HEK293T (cell line): Measurements from ENCODE around the gene TMEM72.

Source experiments
- CTCF ChIA-PET: fragments of 350-600 bp; formaldehyde crosslinking; extraction: SDS; loops from one replicate; lab custom pipeline; 2021; ENCODE audit warnings: antibody characterized with exemption, inconsistent platforms; lab: Yijun Ruan, JAX
- POLR2A ChIA-PET: fragments of 350-600 bp; formaldehyde crosslinking; extraction: SDS; loops from one replicate; lab custom pipeline; 2020; ENCODE audit warnings: antibody characterized with exemption, inconsistent platforms; lab: Yijun Ruan, JAX
- DNase-seq: peaks from one replicate; pipeline ENCODE4 v3.0.0; 2012; ENCODE audit warnings: mixed read lengths; ENCODE audit errors: extremely low spot score
- ARNT ChIP-seq: fragments of 450-650 bp; IDR thresholded peaks from 2 replicates; pipeline ENCODE4 v1.6.1; 2017; ENCODE audit warnings: mild to moderate bottlenecking
- BHLHE40 ChIP-seq: fragments of 450-650 bp; IDR thresholded peaks from 2 replicates; pipeline ENCODE4 v1.6.1; 2016; ENCODE audit warnings: mild to moderate bottlenecking, moderate library complexity, borderline replicate concordance
- CTBP1 ChIP-seq: fragments of 450-650 bp; IDR thresholded peaks from 2 replicates; pipeline ENCODE4 v1.6.1; 2016; ENCODE audit warnings: borderline replicate concordance
- ELF4 ChIP-seq: fragments of 450-650 bp; IDR thresholded peaks from 2 replicates; pipeline ENCODE4 v1.6.1; 2017; ENCODE audit warnings: antibody characterized with exemption
- FOXA1 ChIP-seq: fragments of 450-650 bp; IDR thresholded peaks from 2 replicates; pipeline ENCODE4 v1.6.1; 2016; ENCODE audit warnings: mild to moderate bottlenecking
- FOXK2 ChIP-seq: fragments of 450-650 bp; IDR thresholded peaks from 2 replicates; pipeline ENCODE4 v1.6.1; 2016; ENCODE audit warnings: mild to moderate bottlenecking
- FOXM1 ChIP-seq: fragments of 450-650 bp; IDR thresholded peaks from 2 replicates; pipeline ENCODE4 v1.6.1; 2017; ENCODE audit warnings: mild to moderate bottlenecking, borderline replicate concordance
- HDGF ChIP-seq: fragments of 450-650 bp; IDR thresholded peaks from 2 replicates; pipeline ENCODE4 v1.6.1; 2017; ENCODE audit warnings: antibody characterized with exemption, borderline replicate concordance
- L3MBTL2 ChIP-seq: fragments of 450-650 bp; conservative IDR thresholded peaks from 2 replicates; pipeline ENCODE4 v1.6.1; 2016; ENCODE audit warnings: mild to moderate bottlenecking
- LEF1 ChIP-seq: fragments of 450-650 bp; IDR thresholded peaks from 2 replicates; pipeline ENCODE4 v1.6.1; 2017; ENCODE audit warnings: mild to moderate bottlenecking, borderline replicate concordance
- NFRKB ChIP-seq: fragments of 450-650 bp; IDR thresholded peaks from 2 replicates; pipeline ENCODE4 v1.6.1; 2016; ENCODE audit warnings: mild to moderate bottlenecking, moderate library complexity
- PKNOX1 ChIP-seq: fragments of 450-650 bp; IDR thresholded peaks from 2 replicates; pipeline ENCODE4 v1.6.1; 2016
- SP1 ChIP-seq: fragments of 450-650 bp; IDR thresholded peaks from 2 replicates; pipeline ENCODE4 v1.6.1; 2017
- SUZ12 ChIP-seq: fragments of 450-650 bp; IDR thresholded peaks from 2 replicates; pipeline ENCODE4 v1.6.1; 2016; ENCODE audit warnings: mild to moderate bottlenecking
- TARDBP ChIP-seq: fragments of 450-650 bp; IDR thresholded peaks from 2 replicates; pipeline ENCODE4 v1.6.1; 2016
- ZNF384 ChIP-seq: fragments of 450-650 bp; IDR thresholded peaks from 2 replicates; pipeline ENCODE4 v1.6.1; 2016

The TMEM72 gene

GRCh38 chr10:44923611-44924010, 12.5 kb downstream of the TMEM72 start:
- POLR2A ChIA-PET = no interaction called here

GRCh38 chr10:44924261-44925040, 13.3 kb downstream of the TMEM72 start:
- ChIA-PET POLR2A (interaction anchor here (0.8 kb wide), 1 partner anchor 39 kb away, joined by 3 read pairs; no protein-coding TSS in a partner anchor), CTCF (interaction anchor here (0.6 to 1.6 kb wide), 11 partner anchors 9 to 1339 kb away, joined by 3 to 9 read pairs (median 3); partner anchors contain the start of gene TMEM72)
- no peak for DNase-seq
- TF ChIP-seq BHLHE40 (no peak), ZNF384 (no peak)

More at GRCh38 chr10:44923611-44924010, 12.5 kb downstream of the TMEM72 start:
- TF ChIP-seq FOXM1 = no peak
- TF ChIP-seq LEF1 = no peak
- TF ChIP-seq ZNF384 = no peak
- no peak for DNase-seq
- CTCF ChIA-PET = no interaction called here

- ChIA-PET POLR2A (interaction anchor here (0.8 kb wide), 1 partner anchor 40 kb away, joined by 3 read pairs; no protein-coding TSS in a partner anchor), CTCF (interaction anchor here (0.6 to 1.6 kb wide), 11 partner anchors 10 to 1340 kb away, joined by 3 to 9 read pairs (median 3); partner anchors contain the start of gene TMEM72)
- peak; percentile 62 for DNase-seq
- TF ChIP-seq L3MBTL2 = peak; percentile 76
- TF ChIP-seq HDGF = no peak
Observed at GRCh38 chr10:44925224-44925623, 14.1 kb downstream of the TMEM72 start.

GRCh38 chr10:44925811-44926750, 14.9 kb downstream of the TMEM72 start:
- TF ChIP-seq TARDBP (no peak), ARNT (no peak), FOXK2 (no peak), SUZ12 (no peak), CTBP1 (no peak; the same call in 1 of the 2 replicates)
- CTCF ChIA-PET = interaction anchor here (0.8 to 1.6 kb wide), 7 partner anchors 11 to 64 kb away, joined by 3 to 9 read pairs (median 3); partner anchors contain the start of gene TMEM72
- no peak for DNase-seq
- POLR2A ChIA-PET = no interaction called here

GRCh38 chr10:44926751-44927351, 15.7 kb downstream of the TMEM72 start:
- no peak for TF ChIP-seq ELF4
- TF ChIP-seq FOXA1 = no peak
- TF ChIP-seq TARDBP = no peak
- no peak for TF ChIP-seq BHLHE40
- TF ChIP-seq FOXK2 = no peak
- no peak for TF ChIP-seq HDGF
- TF ChIP-seq SUZ12 = no peak
- no peak for TF ChIP-seq L3MBTL2
- TF ChIP-seq SP1 = no peak
- no peak for TF ChIP-seq ZNF384
- no peak for TF ChIP-seq ARNT
- TF ChIP-seq FOXM1 = no peak
- no peak for TF ChIP-seq PKNOX1
- TF ChIP-seq CTBP1 = no peak
- TF ChIP-seq LEF1 = no peak
- TF ChIP-seq NFRKB = no peak
- POLR2A ChIA-PET = no interaction called here
- CTCF ChIA-PET = interaction anchor here (0.8 to 1.0 kb wide), 2 partner anchors 15 to 19 kb away, joined by 3 to 4 read pairs; no protein-coding TSS in a partner anchor
- no peak for DNase-seq

GRCh38 chr10:44927352-44927751, 16.2 kb downstream of the TMEM72 start:
- TF ChIP-seq CTBP1 (no peak), BHLHE40 (no peak), NFRKB (no peak), PKNOX1 (no peak), HDGF (no peak), SUZ12 (no peak), LEF1 (no peak), ARNT (no peak), L3MBTL2 (no peak), SP1 (no peak), ZNF384 (no peak), FOXM1 (no peak), FOXK2 (no peak), TARDBP (no peak), FOXA1 (no peak)
- no peak for DNase-seq
- ChIA-PET CTCF (no interaction called here), POLR2A (no interaction called here)
